Dedifferentiated amniotic fluid mesenchymal stem cell (primary cell): ENCODE data around the gene SLC29A3.
"Not testable (repeated sequence)": the region's sequence is repeated elsewhere in the genome, so short reads cannot be mapped to it uniquely, and the experiment has no call there.

Source experiments
- DNase-seq: peaks from one replicate; pipeline ENCODE4 v3.0.0-alpha.2; 2016; ENCODE audit errors: extremely low spot score

SLC29A3 gene

GRCh38 chr10:71345694-71346093 lies 26.6 kb downstream of the SLC29A3 start:
- no peak for DNase-seq

- no peak for DNase-seq
These were observed 27.7 kb downstream of the SLC29A3 start for GRCh38 chr10:71346731-71347130.

- no peak for DNase-seq
These were observed 28.7 kb downstream of the SLC29A3 start for GRCh38 chr10:71347587-71348395.

- no peak for DNase-seq
These were observed 29.8 kb downstream of the SLC29A3 start for GRCh38 chr10:71348850-71349249.

- no peak for DNase-seq
These were observed 30.3 kb downstream of the SLC29A3 start for GRCh38 chr10:71349406-71349805.

- DNase-seq = no peak
These were observed 32.0 kb downstream of the SLC29A3 start for GRCh38 chr10:71351087-71351486.

- DNase-seq = no peak
These were observed 32.7 kb downstream of the SLC29A3 start for GRCh38 chr10:71351628-71352319.

GRCh38 chr10:71353639-71354038 lies 34.6 kb downstream of the SLC29A3 start:
- no peak for DNase-seq

- no peak for DNase-seq
These were observed 35.7 kb downstream of the SLC29A3 start for GRCh38 chr10:71354776-71355175.

GRCh38 chr10:71355886-71356285 lies 36.8 kb downstream of the SLC29A3 start:
- no peak for DNase-seq

GRCh38 chr10:71357792-71358265 lies 38.8 kb downstream of the SLC29A3 start:
- DNase-seq = no peak

GRCh38 chr10:71358277-71358676 lies 39.2 kb downstream of the SLC29A3 start:
- DNase-seq = no peak

- DNase-seq = not testable (repeated sequence)
These were observed 39.8 kb downstream of the SLC29A3 start for GRCh38 chr10:71358906-71359305.

- no peak for DNase-seq
These were observed 40.4 kb downstream of the SLC29A3 start for GRCh38 chr10:71359364-71360046.

GRCh38 chr10:71360735-71361134 lies 41.7 kb downstream of the SLC29A3 start:
- DNase-seq = no peak

GRCh38 chr10:71361581-71361980 lies 42.5 kb downstream of the SLC29A3 start:
- no peak for DNase-seq

- DNase-seq = no peak
These were observed 43.1 kb downstream of the SLC29A3 start for GRCh38 chr10:71362141-71362540.

- no peak for DNase-seq
These were observed 44.9 kb downstream of the SLC29A3 start for GRCh38 chr10:71363936-71364335.

- no peak for DNase-seq
These were observed 46.3 kb downstream of the SLC29A3 start for GRCh38 chr10:71365366-71365765.

GRCh38 chr10:71366690-71367089 lies 47.6 kb downstream of the SLC29A3 start:
- no peak for DNase-seq

GRCh38 chr10:71367271-71367670 lies 48.2 kb downstream of the SLC29A3 start:
- DNase-seq = no peak

GRCh38 chr10:71368176-71368575 lies 49.1 kb downstream of the SLC29A3 start:
- no peak for DNase-seq

- no peak for DNase-seq
These were observed 49.6 kb downstream of the SLC29A3 start for GRCh38 chr10:71368643-71369042.
